NCI-H82 treated with DMSO at 0.1 percent for 48 hours (cell line): ENCODE results near the gene MYB.

Experiments
- DNase-seq: peaks from one replicate; lab custom pipeline; 2025; ENCODE audit not compliant: unreplicated experiment; lab: John Stamatoyannopoulos, UW

Gene MYB

GRCh38 chr6:135219346-135219745 is 38.2 kb downstream of the MYB start:
- DNase-seq = no peak

GRCh38 chr6:135221042-135221441 is 39.9 kb downstream of the MYB start:
- DNase-seq = no peak

- no peak for DNase-seq
These were observed 40.4 kb downstream of the MYB start for GRCh38 chr6:135221505-135221904.

- DNase-seq = no peak
These were observed 41.5 kb downstream of the MYB start for GRCh38 chr6:135222623-135223022.

- DNase-seq = no peak
These were observed 43.0 kb downstream of the MYB start for GRCh38 chr6:135224037-135224647.

- no peak for DNase-seq
These were observed 44.8 kb downstream of the MYB start for GRCh38 chr6:135225911-135226310.

- DNase-seq = no peak
These were observed 45.4 kb downstream of the MYB start for GRCh38 chr6:135226537-135226936.

DNA sequence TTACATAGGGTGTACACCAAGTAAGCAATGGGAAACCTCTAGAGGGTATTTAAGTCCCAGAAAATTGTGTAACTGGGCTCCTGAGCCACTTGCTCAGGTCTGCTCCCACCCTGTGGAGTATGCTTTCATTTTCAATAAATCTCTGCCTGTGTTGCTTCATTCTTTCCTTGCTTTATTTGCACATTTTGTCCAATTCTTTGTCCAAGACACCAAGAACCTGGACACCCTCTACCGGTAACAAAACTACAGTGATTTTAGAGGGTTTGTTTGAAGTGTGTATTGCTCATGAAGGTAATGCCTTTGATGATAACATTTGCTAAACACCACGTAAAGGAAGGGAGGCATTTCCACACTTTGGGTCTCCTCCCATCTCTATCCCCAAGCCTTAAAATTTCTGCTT is 46.2 kb downstream of the MYB start:
- no peak for DNase-seq

DNA sequence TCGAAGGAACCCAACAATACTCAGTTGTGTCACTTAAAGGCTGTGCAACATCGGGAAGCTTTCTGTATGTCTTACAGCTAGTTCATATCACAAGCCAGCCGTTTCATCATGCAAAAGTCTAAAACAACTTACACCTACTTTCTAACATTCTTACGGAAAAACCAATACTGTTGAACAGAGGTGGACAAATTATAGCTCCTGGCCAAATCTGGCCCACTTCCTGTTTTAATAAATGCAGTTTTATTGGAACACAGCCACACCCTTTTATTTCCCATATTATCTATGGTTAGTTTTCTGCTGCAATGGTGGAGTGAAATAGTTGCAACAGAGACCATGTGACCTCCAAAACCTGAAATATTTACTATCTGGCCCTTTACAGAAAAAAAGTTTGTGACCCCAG is 46.6 kb downstream of the MYB start:
- no peak for DNase-seq

- DNase-seq = no peak
These were observed 47.4 kb downstream of the MYB start for GRCh38 chr6:135228486-135228885.

- DNase-seq = no peak
These were observed 48.9 kb downstream of the MYB start for GRCh38 chr6:135229996-135230395.

GRCh38 chr6:135230711-135231468 is 49.8 kb downstream of the MYB start:
- DNase-seq = no peak

- DNase-seq = no peak
These were observed 50.3 kb downstream of the MYB start for GRCh38 chr6:135231469-135231844.

GRCh38 chr6:135233686-135234491 is 52.8 kb downstream of the MYB start:
- peak; percentile 45 for DNase-seq

DNA sequence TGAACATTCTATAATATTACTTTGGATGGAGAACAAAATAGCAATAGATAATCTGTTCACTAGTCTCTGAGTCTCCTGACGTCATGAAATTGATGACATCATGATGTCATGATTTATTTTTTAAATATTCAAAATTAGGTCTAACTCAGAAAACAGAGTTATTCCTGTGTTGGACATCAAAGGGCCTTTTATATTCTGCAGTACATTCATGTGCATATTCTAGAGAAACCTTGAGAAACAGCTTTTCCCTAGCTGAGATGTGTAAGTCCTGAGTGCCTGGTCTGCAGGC is 53.3 kb downstream of the MYB start:
- DNase-seq = no peak

GRCh38 chr6:135235716-135236115 is 54.6 kb downstream of the MYB start:
- DNase-seq = no peak

DNA sequence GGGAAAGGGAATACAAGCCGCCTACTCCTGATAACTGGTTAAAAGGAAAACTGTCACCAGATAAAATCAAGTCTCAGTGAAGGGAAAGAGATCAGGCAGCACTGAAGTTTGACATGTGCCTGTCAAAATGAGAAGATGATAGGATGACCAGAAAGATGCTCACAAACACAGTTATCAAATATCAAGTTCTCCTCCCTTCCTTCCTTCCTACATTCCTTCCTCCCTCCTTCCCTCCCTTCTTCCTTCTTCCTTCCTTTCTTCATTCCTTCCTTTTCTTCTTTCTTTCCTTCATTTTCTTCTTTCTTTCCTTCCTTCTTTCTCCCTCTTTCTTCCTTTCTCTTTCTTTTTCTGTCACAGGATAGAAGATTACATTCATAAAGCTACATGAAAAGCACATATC is 55.2 kb downstream of the MYB start:
- DNase-seq = no peak

GRCh38 chr6:135236732-135237131 is 55.6 kb downstream of the MYB start:
- no peak for DNase-seq

DNA sequence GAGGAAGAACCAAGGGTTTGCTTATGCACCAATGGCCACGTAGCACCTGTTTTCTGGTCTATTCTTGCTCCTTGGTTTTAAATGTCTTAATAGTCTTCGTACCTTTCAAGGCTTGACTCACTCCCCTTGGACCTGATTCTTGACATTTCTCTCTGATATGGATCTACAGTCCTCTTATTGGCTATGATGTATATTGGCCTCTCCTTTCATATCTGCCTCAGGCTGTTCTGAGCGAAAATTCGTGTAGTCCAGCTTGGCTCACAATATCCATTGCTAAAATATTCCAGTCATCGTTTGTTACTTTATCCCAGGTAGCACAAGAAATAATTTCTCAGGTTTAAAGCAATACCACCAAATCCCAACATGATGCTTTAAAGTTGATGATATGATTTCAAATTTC is 59.6 kb downstream of the MYB start:
- no peak for DNase-seq

- no peak for DNase-seq
These were observed 63.0 kb downstream of the MYB start for GRCh38 chr6:135243871-135244796.

DNA sequence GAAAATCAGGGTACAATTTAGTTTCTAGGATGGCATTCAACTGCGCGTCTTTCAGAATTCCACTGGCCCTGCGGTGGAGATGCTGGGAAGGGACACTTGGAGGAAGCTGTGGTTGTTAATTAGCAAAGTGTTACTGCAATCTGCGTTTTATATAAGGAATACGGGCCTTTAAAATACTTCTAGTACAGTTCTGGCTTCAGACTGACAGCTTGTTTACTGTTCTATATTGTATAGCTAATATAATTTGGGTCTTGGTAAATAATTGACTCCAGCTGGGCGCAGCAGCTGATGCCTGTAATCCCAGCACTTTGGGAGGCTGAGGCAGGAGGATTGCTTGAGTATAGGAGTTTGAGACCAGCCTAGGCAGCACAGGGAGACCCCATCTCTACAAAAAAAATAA is 63.7 kb downstream of the MYB start:
- no peak for DNase-seq
